ENCODE measurements around the gene CCDC57. TPM values are rescaled to one million over a fixed set of nuclear protein-coding genes. Genes with fewer than 3 reads are reported as not detected.

CCDC57 gene
- total RNA-seq, 1 donor from 2014 or later = 3.4 TPM

- no peak for DNase-seq (ENCODE audit: low read depth in 2 of 2)
Observed at GRCh38 chr17:82095777-82096708, 116.6 kb downstream of the CCDC57 start.

GRCh38 chr17:82094931-82095776 lies 117.5 kb downstream of the CCDC57 start:
- DNase-seq (ENCODE audit: low read depth in 2 of 2) = no peak

GRCh38 chr17:82092995-82093751 lies 119.5 kb downstream of the CCDC57 start:
- DNase-seq (ENCODE audit: low read depth in 2 of 2) = no peak

GRCh38 chr17:82092628-82092994 lies 120.0 kb downstream of the CCDC57 start:
- DNase-seq (ENCODE audit: low read depth in 2 of 2) = no peak

GRCh38 chr17:82092094-82092586 lies 120.5 kb downstream of the CCDC57 start:
- no peak for DNase-seq (ENCODE audit: low read depth in 2 of 2)

GRCh38 chr17:82091264-82092066 lies 121.2 kb downstream of the CCDC57 start:
- no peak for DNase-seq (ENCODE audit: low read depth in 2 of 2)

- no peak for DNase-seq (ENCODE audit: low read depth in 2 of 2)
Observed at GRCh38 chr17:82090549-82091263, 121.9 kb downstream of the CCDC57 start.

GRCh38 chr17:82089723-82090548 lies 122.7 kb downstream of the CCDC57 start:
- DNase-seq (ENCODE audit: low read depth in 2 of 2) = no peak

GRCh38 chr17:82088838-82089722 lies 123.6 kb downstream of the CCDC57 start:
- no peak for DNase-seq (ENCODE audit: low read depth in 2 of 2)

- no peak for DNase-seq (ENCODE audit: low read depth in 2 of 2)
Observed at GRCh38 chr17:82087961-82088837, 124.4 kb downstream of the CCDC57 start.

- DNase-seq (ENCODE audit: low read depth in 2 of 2) = no peak
Observed at GRCh38 chr17:82086941-82087906, 125.4 kb downstream of the CCDC57 start.

GRCh38 chr17:82085931-82086764 lies 126.5 kb downstream of the CCDC57 start:
- no peak for DNase-seq (ENCODE audit: low read depth in 2 of 2)

GRCh38 chr17:82085031-82085861 lies 127.4 kb downstream of the CCDC57 start:
- DNase-seq (ENCODE audit: low read depth in 2 of 2) = no peak
